Kidney (tissue), 14 donors: ENCODE measurements around the gene CRIM1. TPM values are rescaled to one million over a fixed set of nuclear protein-coding genes. Genes with fewer than 3 reads are reported as not detected.

Experiments used
- DNase-seq, 5 donors: peaks; one replicate each; pipeline ENCODE4 v3.0.0-alpha.2; 2013 to 2020
- FAIRE-seq: peaks from 2 replicates; lab custom pipeline; 2012; peaks lifted over from hg19 to GRCh38; lab: Jason Lieb, UNC
- H3K27ac ChIP-seq, 2 donors: one replicate each; pipeline ENCODE4 v1.7.0; 2013; ENCODE audit warnings: low read depth in 2 of 2, low read length in 2 of 2, inconsistent platforms in 1 of 2
- H3K27me3 ChIP-seq: one replicate; pipeline ENCODE4 v1.7.1; 2013; ENCODE audit warnings: low read length, inconsistent platforms; ENCODE audit not compliant: control insufficient read depth, insufficient read depth
- H3K36me3 ChIP-seq, 3 donors: one replicate each; pipeline versions ENCODE4 v1.7.0 to v1.7.1; 2013; ENCODE audit warnings: low read length in 3 of 3, control low read depth in 1 of 3, inconsistent platforms in 1 of 3; ENCODE audit not compliant: insufficient read depth in 3 of 3, control insufficient read depth in 2 of 3
- H3K4me1 ChIP-seq, 3 donors: one replicate each; pipeline versions ENCODE4 v1.7.0 to v1.7.1; 2013; ENCODE audit warnings: low read length in 3 of 3, inconsistent platforms in 1 of 3, low read depth in 1 of 3; ENCODE audit not compliant: control insufficient read depth in 2 of 3, insufficient read depth in 2 of 3
- H3K4me3 ChIP-seq, 3 donors: one replicate each; pipeline versions ENCODE4 v1.7.0 to v1.8.1; 2013; ENCODE audit warnings: low read length in 3 of 3, control low read depth in 1 of 3, inconsistent platforms in 1 of 3
- H3K9ac ChIP-seq, 3 donors: one replicate each; pipeline versions ENCODE4 v1.7.0 to v1.7.1; 2013; ENCODE audit warnings: low read length in 3 of 3, control low read depth in 1 of 3, inconsistent platforms in 1 of 3
- H3K9me3 ChIP-seq, 3 donors: one replicate each; pipeline versions ENCODE4 v1.7.0 to v1.7.1; 2013; ENCODE audit warnings: low read length in 3 of 3, control low read depth in 1 of 3, inconsistent platforms in 1 of 3; ENCODE audit not compliant: control insufficient read depth in 2 of 3, insufficient read depth in 1 of 3
- CTCF ChIP-seq: IDR thresholded peaks from 3 replicates; pipeline ENCODE4 v1.5.1; 2012; ENCODE audit warnings: mild to moderate bottlenecking, moderate library complexity, borderline replicate concordance; ENCODE audit not compliant: insufficient read depth; ENCODE audit errors: extremely low read depth
- intact Hi-C: fragments of 100-400 bp; cut with DNase I; formaldehyde crosslinking; loops from one replicate; pipeline ENCODE4 v1.11.1; 2022
- polyA plus RNA-seq: library from polyadenylated mRNA; stranded (reverse); fragments of 350-450 nt; fragmentation: Illumina TruSeq; extraction: RNeasy Lipid Tissue Mini Kit (QIAGEN cat#74804); gene quantifications from one replicate; pipeline ENCODE4 v1.2.3, GENCODE V29; 2014; ENCODE audit warnings: low read depth, low replicate concordance; ENCODE audit not compliant: insufficient read depth
- total RNA-seq: library from RNA; stranded (reverse); fragmentation: NEBNext Ultra II Directional; extraction: Animal tissue kit (Norgen Biotek cat#: 25700); gene quantifications from one replicate; pipeline ENCODE4 v1.2.1, GENCODE V29; 2021
- donor health status: control.
- donor health status: control.
- donor health status: control.
- donor health status: control.
- donor health status: control.
- donor health status: DM: yes; HTN: yes; CAD: no.
- donor health status: Normal renal cell carcinoma (clear cell type).

Gene CRIM1
- total and polyA plus RNA-seq, 2 donors from 2014 or later: 47.2 to 154 TPM

GRCh38 chr2:36468463-36469105 lies 113.0 kb downstream of the CRIM1 start:
- H3K9ac ChIP-seq: no peak overlapping the region
- TF ChIP-seq CTCF: no peak
- no peak overlapping the region for H3K4me3 ChIP-seq
- no peak for FAIRE-seq
- peaks cover 0 to 2% (median 0%) of the 10 kb centered on the region in 3 donors for H3K4me1 ChIP-seq
- DNase-seq: peak in 1 of 5 donors; percentile 74
- no peaks in the 10 kb centered on the region for H3K9me3 ChIP-seq
- H3K27me3 ChIP-seq: no peaks in the 10 kb centered on the region
- peaks cover 0 to 35% (median 15%) of the 10 kb centered on the region in 3 donors for H3K36me3 ChIP-seq
- H3K27ac ChIP-seq: no peak overlapping the region
- intact Hi-C loops: no loop called here

GRCh38 chr2:36469106-36469477 lies 113.5 kb downstream of the CRIM1 start:
- Histone ChIP-seq H3K9ac (no peak overlapping the region), H3K27ac (no peak overlapping the region), H3K4me1 (peaks cover 0 to 2% (median 0%) of the 10 kb centered on the region in 3 donors), H3K27me3 (no peaks in the 10 kb centered on the region), H3K9me3 (no peaks in the 10 kb centered on the region), H3K36me3 (peaks cover 0 to 35% (median 15%) of the 10 kb centered on the region in 3 donors), H3K4me3 (no peak overlapping the region)
- DNase-seq: no peak
- TF ChIP-seq CTCF: no peak
- intact Hi-C loops: no loop called here
- FAIRE-seq: no peak

GRCh38 chr2:36469710-36470109 lies 114.1 kb downstream of the CRIM1 start:
- no peaks in the 10 kb centered on the region for H3K27me3 ChIP-seq
- H3K4me3 ChIP-seq: no peak overlapping the region
- peaks cover 0 to 2% (median 0%) of the 10 kb centered on the region in 3 donors for H3K4me1 ChIP-seq
- no peak for DNase-seq
- H3K9me3 ChIP-seq: no peaks in the 10 kb centered on the region
- FAIRE-seq: no peak
- intact Hi-C loops: no loop called here
- H3K9ac ChIP-seq: no peak overlapping the region
- peaks cover 0 to 34% (median 12%) of the 10 kb centered on the region in 3 donors for H3K36me3 ChIP-seq
- H3K27ac ChIP-seq: no peak overlapping the region
- TF ChIP-seq CTCF: no peak
